Measurements from ENCODE around the gene ENDOU. TPM values are rescaled to one million over a fixed set of nuclear protein-coding genes. Genes with fewer than 3 reads are reported as not detected.

ENDOU gene
- total RNA-seq, 1 experiment from 2014 or later = not detected

DNA sequence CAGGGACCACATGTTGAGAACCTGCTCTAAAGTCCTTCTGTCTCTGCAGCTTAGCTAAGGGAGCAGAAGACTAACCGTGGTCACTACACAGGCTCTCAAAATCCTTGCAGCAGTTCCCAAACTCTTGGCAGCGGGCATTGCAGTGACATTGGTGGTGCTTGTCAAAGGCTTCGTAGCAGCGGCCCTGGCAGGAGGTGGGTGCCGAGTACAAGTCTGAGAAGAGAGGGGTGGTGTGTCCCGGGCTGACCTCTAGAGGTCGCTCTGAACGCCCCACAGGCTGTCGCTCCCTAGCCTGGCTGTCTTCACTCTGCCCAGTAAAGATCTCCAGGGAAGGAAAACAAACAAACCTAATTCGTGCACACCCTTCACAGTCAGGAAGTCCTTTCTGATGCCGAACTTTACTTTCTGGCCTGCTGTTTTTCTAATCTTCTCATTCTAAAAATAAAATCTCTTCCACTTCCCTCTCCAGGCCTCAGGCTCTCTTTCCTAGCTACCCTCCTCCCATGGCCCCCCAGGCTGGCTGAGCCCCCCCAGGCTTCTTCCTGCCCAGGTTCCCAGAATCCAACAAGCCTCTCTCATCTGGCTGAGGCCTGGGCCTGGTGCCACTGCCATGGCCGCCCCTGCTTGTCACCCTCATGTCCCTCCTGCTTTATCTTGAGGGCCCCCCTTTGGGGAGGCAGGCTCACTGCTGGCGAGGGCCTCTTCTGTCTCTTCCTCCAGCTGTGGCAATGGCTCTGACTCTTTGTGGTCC lies 7.7 kb downstream of the ENDOU start:
- no peaks in the 10 kb centered on the region for H3K27me3 Mint-ChIP-seq (ENCODE audit: insufficient read depth, unreplicated experiment)
- TF ChIP-seq, protein P1, sequence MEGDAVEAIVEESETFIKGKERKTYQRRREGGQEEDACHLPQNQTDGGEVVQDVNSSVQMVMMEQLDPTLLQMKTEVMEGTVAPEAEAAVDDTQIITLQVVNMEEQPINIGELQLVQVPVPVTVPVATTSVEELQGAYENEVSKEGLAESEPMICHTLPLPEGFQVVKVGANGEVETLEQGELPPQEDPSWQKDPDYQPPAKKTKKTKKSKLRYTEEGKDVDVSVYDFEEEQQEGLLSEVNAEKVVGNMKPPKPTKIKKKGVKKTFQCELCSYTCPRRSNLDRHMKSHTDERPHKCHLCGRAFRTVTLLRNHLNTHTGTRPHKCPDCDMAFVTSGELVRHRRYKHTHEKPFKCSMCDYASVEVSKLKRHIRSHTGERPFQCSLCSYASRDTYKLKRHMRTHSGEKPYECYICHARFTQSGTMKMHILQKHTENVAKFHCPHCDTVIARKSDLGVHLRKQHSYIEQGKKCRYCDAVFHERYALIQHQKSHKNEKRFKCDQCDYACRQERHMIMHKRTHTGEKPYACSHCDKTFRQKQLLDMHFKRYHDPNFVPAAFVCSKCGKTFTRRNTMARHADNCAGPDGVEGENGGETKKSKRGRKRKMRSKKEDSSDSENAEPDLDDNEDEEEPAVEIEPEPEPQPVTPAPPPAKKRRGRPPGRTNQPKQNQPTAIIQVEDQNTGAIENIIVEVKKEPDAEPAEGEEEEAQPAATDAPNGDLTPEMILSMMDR (IDR thresholded peaks at IDR 0.05; ENCODE audit: unreplicated experiment) = peak; percentile 31
- no TSS peak for BruUV-seq (replicated peaks)
- peak; percentile 41 for DNase-seq (ENCODE audit: unreplicated experiment)
- peaks cover 15% of the 10 kb centered on the region for H3K4me1 Mint-ChIP-seq (ENCODE audit: insufficient read depth, unreplicated experiment)
- no peak overlapping the region for H3K4me3 Mint-ChIP-seq (ENCODE audit: unreplicated experiment)
- H3K27ac Mint-ChIP-seq (ENCODE audit: low read depth, unreplicated experiment) = peak overlapping the region; percentile 21
- CTCF ChIA-PET = interaction anchor here (0.9 to 4.3 kb wide), 6 partner anchors 14 to 120 kb away, joined by 3 to 70 read pairs (median 10); no protein-coding TSS in a partner anchor
- intact Hi-C loops (cut with micrococcal nuclease) = loop anchor here (5.0 kb wide), 1 partner anchor 450 kb away; no protein-coding TSS in a partner anchor
- peaks cover 6% of the 10 kb centered on the region for H3K36me3 Mint-ChIP-seq (ENCODE audit: insufficient read depth, unreplicated experiment)
- no peaks in the 10 kb centered on the region for H3K9me3 Mint-ChIP-seq (ENCODE audit: unreplicated experiment)
- POLR2A ChIA-PET = no interaction called here

DNA sequence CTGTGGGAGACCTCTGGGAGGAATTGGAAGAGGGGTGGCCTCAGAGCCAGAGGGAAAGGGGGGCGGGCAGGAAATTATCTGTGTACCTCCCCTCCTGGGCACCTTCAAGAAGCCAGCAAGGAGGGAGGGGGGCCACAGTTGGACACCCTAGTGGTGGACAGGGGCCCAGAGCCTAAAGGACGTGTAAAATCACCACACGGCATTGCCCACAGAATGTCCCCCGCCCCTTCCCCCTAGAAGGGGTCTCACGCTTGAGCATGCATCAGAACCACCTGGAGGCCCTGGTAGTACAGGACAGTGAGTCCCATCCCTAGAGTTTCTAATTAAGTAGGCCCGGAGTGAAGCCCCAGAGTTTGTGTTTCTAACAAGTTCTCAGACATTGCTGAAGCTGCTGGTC lies 8.2 kb downstream of the ENDOU start:
- H3K4me3 Mint-ChIP-seq (ENCODE audit: unreplicated experiment) = no peak overlapping the region
- no peaks in the 10 kb centered on the region for H3K27me3 Mint-ChIP-seq (ENCODE audit: insufficient read depth, unreplicated experiment)
- POLR2A ChIA-PET = interaction anchor here (0.6 kb wide), 1 partner anchor 120 kb away, joined by 3 read pairs; no protein-coding TSS in a partner anchor
- TF ChIP-seq, protein P1 (IDR thresholded peaks at IDR 0.05; ENCODE audit: unreplicated experiment) = no peak
- peaks cover 6% of the 10 kb centered on the region for H3K36me3 Mint-ChIP-seq (ENCODE audit: insufficient read depth, unreplicated experiment)
- CTCF ChIA-PET = interaction anchor here (0.7 to 4.3 kb wide), 9 partner anchors 11 to 1105 kb away, joined by 3 to 70 read pairs (median 25); partner anchors contain the start of gene RPAP3
- H3K9me3 Mint-ChIP-seq (ENCODE audit: unreplicated experiment) = no peaks in the 10 kb centered on the region
- intact Hi-C loops (cut with micrococcal nuclease) = loop anchor here (5.0 kb wide), 1 partner anchor 450 kb away; no protein-coding TSS in a partner anchor
- no TSS peak for BruUV-seq (replicated peaks)
- peaks cover 15% of the 10 kb centered on the region for H3K4me1 Mint-ChIP-seq (ENCODE audit: insufficient read depth, unreplicated experiment)
- no peak for DNase-seq (ENCODE audit: unreplicated experiment)
- no peak overlapping the region for H3K27ac Mint-ChIP-seq (ENCODE audit: low read depth, unreplicated experiment)

DNA sequence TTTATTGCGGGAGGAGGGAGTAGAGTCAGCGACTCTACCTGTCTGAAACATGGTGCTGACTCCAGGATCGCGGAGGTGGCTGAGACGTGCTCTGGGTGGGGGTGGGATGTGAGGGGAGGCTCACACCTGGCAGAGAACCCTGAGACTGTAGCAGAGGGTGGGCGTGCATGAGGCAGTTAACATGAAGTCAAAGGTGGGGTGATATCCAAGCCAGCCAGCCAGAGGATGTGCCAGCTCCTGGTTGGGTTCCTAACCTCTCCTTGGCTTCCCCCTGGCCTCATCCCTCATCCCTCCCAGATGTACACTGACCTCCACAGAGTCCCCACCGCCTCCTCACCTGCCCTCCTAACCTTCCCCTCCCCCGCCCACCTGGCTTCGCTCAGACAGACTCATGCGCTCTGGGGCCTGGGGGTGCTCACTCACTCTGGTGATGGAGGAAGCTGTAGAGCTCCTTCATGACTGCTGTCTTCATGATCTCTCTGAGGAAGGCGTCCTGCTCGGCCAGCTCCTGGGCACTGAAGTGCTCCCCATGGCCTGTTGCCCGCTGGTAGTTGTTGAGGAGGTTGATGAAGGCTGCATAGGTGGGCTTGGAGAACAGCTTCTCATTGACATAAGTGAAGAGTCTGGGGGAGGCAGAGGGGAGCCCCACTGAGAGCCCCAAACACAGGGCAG lies 9.3 kb downstream of the ENDOU start:
- Mint-ChIP-seq H3K27ac (ENCODE audit: low read depth, unreplicated experiment) (no peak overlapping the region), H3K4me3 (ENCODE audit: unreplicated experiment) (peak overlapping the region; percentile 63), H3K9me3 (ENCODE audit: unreplicated experiment) (no peaks in the 10 kb centered on the region), H3K27me3 (ENCODE audit: insufficient read depth, unreplicated experiment) (no peaks in the 10 kb centered on the region), H3K36me3 (ENCODE audit: insufficient read depth, unreplicated experiment) (no peaks in the 10 kb centered on the region), H3K4me1 (ENCODE audit: insufficient read depth, unreplicated experiment) (peaks cover 15% of the 10 kb centered on the region)
- ChIA-PET POLR2A (interaction anchor here (0.5 to 2.1 kb wide), 2 partner anchors 9 to 91 kb away, joined by 3 to 14 read pairs; partner anchors contain the start of gene RPAP3), CTCF (interaction anchor here (0.5 to 4.3 kb wide), 22 partner anchors 9 to 1845 kb away, joined by 3 to 70 read pairs (median 4); partner anchors contain the start of genes ENDOU, RPAP3 and SLC48A1)
- TF ChIP-seq, protein P1 (IDR thresholded peaks at IDR 0.05; ENCODE audit: unreplicated experiment) = no peak
- intact Hi-C loops (cut with micrococcal nuclease) = loop anchor here (1.0 to 5.0 kb wide), 5 partner anchors 26 to 451 kb away; no protein-coding TSS in a partner anchor
- BruUV-seq (replicated peaks) = no TSS peak
- no peak for DNase-seq (ENCODE audit: unreplicated experiment)
